H9 (cell line): ENCODE results near the gene ARID3C. TPM values are rescaled to one million over a fixed set of nuclear protein-coding genes. Genes with fewer than 3 reads are reported as not detected.
A peak's percentile ranks its signal among the peaks of the same experiment; 100 is the strongest.

Experiments used
- DNase-seq: peaks from one replicate; pipeline ENCODE4 v3.0.0-alpha.2; 2017
- H2AFZ ChIP-seq: one replicate; pipeline ENCODE4 v1.6.1; 2013; ENCODE audit warnings: mild to moderate bottlenecking, low read length, control low read depth, moderate library complexity
- H2AK5ac ChIP-seq: 2 replicates; pipeline ENCODE4 v1.6.1; 2013; ENCODE audit warnings: low read length, control low read depth, mixed read lengths; ENCODE audit not compliant: insufficient read length
- H2BK120ac ChIP-seq: one replicate; pipeline ENCODE4 v1.6.1; 2013; ENCODE audit warnings: low read depth, mild to moderate bottlenecking, low read length, control low read depth, inconsistent platforms; ENCODE audit not compliant: poor library complexity, severe bottlenecking
- H2BK12ac ChIP-seq: 2 replicates; pipeline ENCODE4 v1.6.1; 2013; ENCODE audit warnings: low read length, control low read depth, mixed read lengths, low read depth; ENCODE audit not compliant: insufficient read length
- H2BK15ac ChIP-seq: 2 replicates; pipeline ENCODE4 v1.6.1; 2013; ENCODE audit warnings: low read depth, low read length, control low read depth
- H2BK20ac ChIP-seq: one replicate; pipeline ENCODE4 v1.6.1; 2013; ENCODE audit warnings: low read depth, mild to moderate bottlenecking, low read length, control low read depth, inconsistent platforms; ENCODE audit not compliant: poor library complexity, severe bottlenecking
- H2BK5ac ChIP-seq: 2 replicates; pipeline ENCODE4 v1.6.1; 2013; ENCODE audit warnings: low read length, control low read depth, mixed read lengths; ENCODE audit not compliant: insufficient read length
- H3K14ac ChIP-seq: 2 replicates; pipeline ENCODE4 v1.6.1; 2013; ENCODE audit warnings: low read length, control low read depth; ENCODE audit not compliant: insufficient read depth
- H3K18ac ChIP-seq: 2 replicates; pipeline ENCODE4 v1.6.1; 2013; ENCODE audit warnings: low read depth, mild to moderate bottlenecking, mixed read lengths, low read length, control low read depth; ENCODE audit not compliant: insufficient read length
- H3K23ac ChIP-seq: 2 replicates; pipeline ENCODE4 v1.6.1; 2013; ENCODE audit warnings: low read length, control low read depth, mixed read lengths, low read depth; ENCODE audit not compliant: insufficient read length
- H3K23me2 ChIP-seq: 2 replicates; pipeline ENCODE4 v1.6.1; 2013; ENCODE audit warnings: low read depth, mild to moderate bottlenecking, mixed read lengths, low read length, control low read depth; ENCODE audit not compliant: insufficient read length, poor library complexity, severe bottlenecking
- H3K27ac ChIP-seq: 2 replicates; pipeline ENCODE4 v1.5.1; 2013; ENCODE audit warnings: low read length, control low read depth, mixed read lengths, low read depth; ENCODE audit not compliant: insufficient read length
- H3K27me3 ChIP-seq: 2 replicates; pipeline ENCODE4 v1.6.1; 2013; ENCODE audit warnings: low read length, control low read depth, inconsistent platforms; ENCODE audit not compliant: insufficient read depth
- H3K4ac ChIP-seq: 2 replicates; pipeline ENCODE4 v1.6.1; 2013; ENCODE audit warnings: low read depth, mild to moderate bottlenecking, control low read depth, inconsistent platforms, low read length, moderate library complexity
- H3K4me1 ChIP-seq: 2 replicates; pipeline ENCODE4 v1.6.1; 2013; ENCODE audit warnings: low read length, control low read depth, inconsistent platforms; ENCODE audit not compliant: insufficient read depth
- H3K4me2 ChIP-seq: 2 replicates; pipeline ENCODE4 v1.6.1; 2013; ENCODE audit warnings: low read length, control low read depth, mixed read lengths; ENCODE audit not compliant: insufficient read length, insufficient read depth
- H3K56ac ChIP-seq: 2 replicates; pipeline ENCODE4 v1.6.1; 2013; ENCODE audit warnings: low read depth, mild to moderate bottlenecking, mixed read lengths, low read length, control low read depth; ENCODE audit not compliant: insufficient read length
- H3K79me1 ChIP-seq: 2 replicates; pipeline ENCODE4 v1.6.1; 2013; ENCODE audit warnings: low read depth, mild to moderate bottlenecking, moderate library complexity, low read length, control low read depth, inconsistent platforms; ENCODE audit not compliant: insufficient read depth, poor library complexity, severe bottlenecking
- H3K79me2 ChIP-seq: 2 replicates; pipeline ENCODE4 v1.6.1; 2013; ENCODE audit warnings: low read length, control low read depth, inconsistent platforms; ENCODE audit not compliant: insufficient read depth
- H3K9ac ChIP-seq: 2 replicates; pipeline ENCODE4 v1.6.1; 2013; ENCODE audit warnings: low read length, control low read depth, mixed read lengths; ENCODE audit not compliant: insufficient read length; ENCODE audit errors: extremely low read depth
- H3K9me3 ChIP-seq: one replicate; pipeline ENCODE4 v1.6.1; 2013; ENCODE audit warnings: low read depth, low read length, inconsistent platforms; ENCODE audit not compliant: control insufficient read depth
- H3T11ph ChIP-seq: one replicate; pipeline ENCODE4 v1.6.1; 2013; ENCODE audit warnings: mild to moderate bottlenecking, low read length, control low read depth, inconsistent platforms
- H4K20me1 ChIP-seq: one replicate; pipeline ENCODE4 v1.6.1; 2013; ENCODE audit not compliant: control insufficient read depth, insufficient read length, insufficient read depth
- H4K5ac ChIP-seq: 2 replicates; pipeline ENCODE4 v1.6.1; 2013; ENCODE audit warnings: low read depth, mild to moderate bottlenecking, mixed read lengths, low read length, control low read depth; ENCODE audit not compliant: insufficient read length
- H4K8ac ChIP-seq: replicated peaks from 2 replicates; pipeline ENCODE4 v1.6.1; 2013; ENCODE audit warnings: low read length, control low read depth, mixed read lengths, low read depth; ENCODE audit not compliant: insufficient read length
- H4K91ac ChIP-seq: 2 replicates; pipeline ENCODE4 v1.6.1; 2013; ENCODE audit warnings: low read depth, mild to moderate bottlenecking, moderate library complexity, mixed read lengths, low read length, control low read depth; ENCODE audit not compliant: insufficient read length
- H3K27ac Mint-ChIP-seq, 3 experiments: 2 replicates in 2 of 3; 3 replicates in 1 of 3; pipeline ENCODE4 v1.8.0; 2020 to 2021; ENCODE audit warnings: mixed read lengths in 3 of 3, mild to moderate bottlenecking in 1 of 3, moderate library complexity in 1 of 3
- H3K27me3 Mint-ChIP-seq: 2 replicates; pipeline ENCODE4 v1.8.0; 2021; ENCODE audit warnings: low read depth, mild to moderate bottlenecking, moderate library complexity, mixed read lengths
- H3K36me3 Mint-ChIP-seq, 3 experiments: 2 replicates in 2 of 3; 3 replicates in 1 of 3; pipeline ENCODE4 v1.8.0; 2020 to 2021; ENCODE audit warnings: low read depth in 3 of 3, mixed read lengths in 3 of 3; ENCODE audit not compliant: insufficient read depth in 1 of 3
- H3K4me1 Mint-ChIP-seq, 2 experiments: 2 replicates each; pipeline ENCODE4 v1.8.0; 2020; ENCODE audit warnings: mixed read lengths in 2 of 2
- H3K4me3 Mint-ChIP-seq, 2 experiments: 2 replicates in 1 of 2; 3 replicates in 1 of 2; pipeline ENCODE4 v1.8.0; 2020 to 2021; ENCODE audit warnings: mild to moderate bottlenecking in 2 of 2, mixed read lengths in 2 of 2, moderate library complexity in 1 of 2
- H3K9me3 Mint-ChIP-seq, 2 experiments: 2 replicates in 1 of 2; 3 replicates in 1 of 2; pipeline ENCODE4 v1.8.0; 2020; ENCODE audit warnings: mild to moderate bottlenecking in 2 of 2, mixed read lengths in 2 of 2, moderate library complexity in 1 of 2
- CTCF ChIP-seq: fragments of 200-600 bp; sonication (generic); conservative IDR thresholded peaks from 3 replicates; pipeline ENCODE4 v1.8.0; 2021; ENCODE audit warnings: antibody characterized with exemption, mild to moderate bottlenecking
- WGBS: extraction: QIAGEN DNeasy Blood & Tissue Kit; methylation state at CpG from one replicate; pipeline ENCODE4 v1.1.7; 2013; ENCODE audit warnings: missing lambda C conversion rate, low lambda C conversion rate, mixed read lengths; ENCODE audit not compliant: insufficient read length; ENCODE audit errors: extremely low coverage; 5-methylcytosine and 5-hydroxymethylcytosine counted together
- total RNA-seq: library from RNA; stranded (reverse); gene quantifications from 2 replicates; pipeline ENCODE4 v1.2.1, GENCODE V29; 2021

ARID3C gene
- total RNA-seq, 1 experiment from 2014 or later: not detected

- Histone ChIP-seq H2BK120ac (no peak overlapping the region), H2BK5ac (no peak overlapping the region), H2BK12ac (no peak overlapping the region), H3K9ac (no peak overlapping the region), H3K27ac (no peak overlapping the region), H3K18ac (no peak overlapping the region), H3T11ph (no peak overlapping the region), H3K23me2 (peaks cover 13% of the 10 kb centered on the region), H2BK15ac (no peak overlapping the region), H4K5ac (no peak overlapping the region), H2BK20ac (no peak overlapping the region), H3K56ac (no peak overlapping the region), H3K4ac (no peak overlapping the region), H3K23ac (no peak overlapping the region), H3K4me2 (peak overlapping the region; percentile 87), H3K27me3 (no peaks in the 10 kb centered on the region), H4K20me1 (no peaks in the 10 kb centered on the region), H3K14ac (no peak overlapping the region), H3K4me1 (no peaks in the 10 kb centered on the region), H2AK5ac (no peak overlapping the region), H3K79me1 (no peaks in the 10 kb centered on the region), H3K9me3 (no peaks in the 10 kb centered on the region), H4K8ac (no peak overlapping the region), H2AFZ (no peak overlapping the region), H4K91ac (no peak overlapping the region), H3K79me2 (no peaks in the 10 kb centered on the region)
- peak overlapping the region; percentile 88 to 92 for H3K4me3 Mint-ChIP-seq
- no peak for DNase-seq
- no peak for TF ChIP-seq CTCF
- H3K36me3 Mint-ChIP-seq: peaks cover 24 to 25% (median 24%) of the 10 kb centered on the region in 3 experiments
- WGBS: no CpG with 5 or more reads among the region's 26 CpGs
- no peak overlapping the region for H3K27ac Mint-ChIP-seq
- H3K4me1 Mint-ChIP-seq: peaks cover 7 to 8% of the 10 kb centered on the region in 2 experiments
- H3K27me3 Mint-ChIP-seq: peaks cover 6% of the 10 kb centered on the region
- H3K9me3 Mint-ChIP-seq: peaks cover 10 to 13% of the 10 kb centered on the region in 2 experiments
These were observed 36.2 kb upstream of the ARID3C start for GRCh38 chr9:34665067-34665380.
